GM21825 (cell line): ENCODE measurements around the gene CHCHD6.

Experiments
- ATAC-seq: cut with Tn5 transposase; IDR thresholded peaks from one replicate; pipeline ENCODE4 v1.9.1; 2021; ENCODE audit warnings: mild to moderate bottlenecking, moderate library complexity; ENCODE audit not compliant: unreplicated experiment

CHCHD6 gene

GRCh38 chr3:126704494-126705214 lies 614 bp downstream of the CHCHD6 start:
- no peak for ATAC-seq

GRCh38 chr3:126706631-126707030 lies 2.6 kb downstream of the CHCHD6 start:
- ATAC-seq: no peak

DNA sequence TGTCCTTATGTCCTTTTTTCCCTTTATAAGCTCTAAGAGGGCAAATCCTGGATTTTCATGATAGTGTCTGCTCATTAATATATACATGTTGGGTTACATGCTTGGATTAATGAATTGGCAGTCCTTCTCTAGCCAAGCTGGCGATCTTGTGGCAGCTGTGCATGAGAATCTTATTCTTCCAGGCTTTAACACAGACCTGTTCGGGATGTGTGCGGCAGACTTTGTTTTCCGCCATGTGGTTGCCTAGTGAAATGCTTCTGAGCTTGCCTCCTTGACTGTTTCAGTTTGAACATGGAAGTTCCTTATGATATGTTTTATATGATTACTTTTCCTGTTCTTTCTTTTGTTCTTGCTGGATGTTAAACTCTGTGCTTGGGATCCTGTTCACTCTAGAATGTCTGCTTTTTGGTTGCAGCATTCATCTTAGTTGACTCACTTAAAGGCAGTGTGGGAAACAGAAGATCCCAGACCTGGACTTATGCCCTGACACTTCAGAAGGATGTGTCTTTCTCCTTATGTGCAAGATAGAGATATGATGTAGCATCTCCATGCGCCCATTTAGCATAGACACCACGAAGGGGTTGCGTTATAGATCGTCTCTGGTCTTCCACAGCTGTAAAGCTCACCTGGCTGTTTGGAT lies 7.2 kb downstream of the CHCHD6 start:
- no peak for ATAC-seq

- no peak for ATAC-seq
Measured at GRCh38 chr3:126713199-126713598, 9.2 kb downstream of the CHCHD6 start.

DNA sequence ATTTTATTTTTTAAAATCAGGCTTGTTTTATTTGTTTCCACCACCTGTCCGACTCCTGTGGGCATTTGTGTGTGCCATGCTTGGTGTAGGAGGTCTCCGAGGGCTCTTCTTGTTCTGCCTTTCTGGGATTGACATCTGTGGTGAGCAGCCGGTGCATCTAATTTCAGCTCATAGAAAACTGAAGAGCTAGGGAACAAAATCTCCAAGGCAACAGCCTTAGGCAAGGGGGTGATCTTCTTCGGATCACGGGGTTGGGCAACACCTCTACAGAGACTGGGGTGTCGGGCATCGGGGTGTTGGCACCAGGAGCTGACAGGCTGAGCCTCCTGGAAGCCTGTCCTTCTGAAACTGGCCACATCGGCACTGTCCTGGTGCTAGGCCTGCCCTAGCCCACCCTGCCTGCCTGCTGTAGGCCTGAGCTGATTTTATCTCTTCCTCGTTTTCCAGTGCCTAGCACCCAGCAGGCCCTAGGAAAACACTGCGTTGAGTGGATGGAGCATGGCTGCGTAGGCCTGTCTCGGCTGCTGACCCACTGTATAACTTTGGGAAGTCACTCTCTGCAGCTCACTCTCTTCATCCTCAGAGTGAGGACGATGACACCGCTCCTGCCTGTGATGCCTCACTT lies 10.3 kb downstream of the CHCHD6 start:
- ATAC-seq: no peak

GRCh38 chr3:126714921-126715320 lies 10.9 kb downstream of the CHCHD6 start:
- ATAC-seq: no peak

DNA sequence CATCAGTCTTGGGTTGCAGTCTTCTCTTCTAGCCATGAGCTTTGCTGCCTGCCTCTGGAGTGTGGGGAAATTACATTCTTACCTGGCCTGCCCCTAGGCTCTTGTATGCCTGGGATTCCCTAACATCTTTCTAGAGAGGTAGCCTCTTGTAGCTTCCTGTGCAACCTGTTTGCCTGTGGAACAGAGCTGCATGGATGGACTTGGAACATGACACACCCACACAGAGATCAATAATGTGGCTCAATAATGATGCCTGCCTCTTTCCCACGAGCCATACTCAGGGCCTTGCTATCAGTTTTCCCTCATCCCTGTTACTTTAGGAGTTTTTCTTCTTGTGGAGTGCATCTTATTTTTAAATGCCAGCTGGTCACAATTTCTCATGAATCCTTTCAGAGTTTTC lies 11.4 kb downstream of the CHCHD6 start:
- no peak for ATAC-seq

DNA sequence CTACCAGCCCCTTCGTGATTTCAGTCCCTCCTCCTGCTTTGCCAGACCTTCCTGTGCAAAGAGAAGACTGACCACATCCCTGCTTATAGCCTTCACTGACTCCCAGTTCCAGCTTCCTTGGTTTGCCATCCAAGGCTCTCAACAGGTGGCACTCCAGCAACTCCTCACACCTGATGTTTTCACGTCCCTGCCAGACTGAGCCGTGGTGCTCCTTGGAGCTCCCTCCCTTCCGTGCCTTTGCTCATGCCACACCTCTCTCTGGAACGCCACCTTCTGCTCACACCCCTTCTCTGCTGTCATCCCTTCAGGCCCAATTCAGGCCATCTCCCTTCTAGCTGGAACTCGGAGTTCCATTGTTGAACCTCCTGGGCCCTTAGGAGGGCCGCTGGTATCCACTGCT lies 12.0 kb downstream of the CHCHD6 start:
- ATAC-seq: no peak

DNA sequence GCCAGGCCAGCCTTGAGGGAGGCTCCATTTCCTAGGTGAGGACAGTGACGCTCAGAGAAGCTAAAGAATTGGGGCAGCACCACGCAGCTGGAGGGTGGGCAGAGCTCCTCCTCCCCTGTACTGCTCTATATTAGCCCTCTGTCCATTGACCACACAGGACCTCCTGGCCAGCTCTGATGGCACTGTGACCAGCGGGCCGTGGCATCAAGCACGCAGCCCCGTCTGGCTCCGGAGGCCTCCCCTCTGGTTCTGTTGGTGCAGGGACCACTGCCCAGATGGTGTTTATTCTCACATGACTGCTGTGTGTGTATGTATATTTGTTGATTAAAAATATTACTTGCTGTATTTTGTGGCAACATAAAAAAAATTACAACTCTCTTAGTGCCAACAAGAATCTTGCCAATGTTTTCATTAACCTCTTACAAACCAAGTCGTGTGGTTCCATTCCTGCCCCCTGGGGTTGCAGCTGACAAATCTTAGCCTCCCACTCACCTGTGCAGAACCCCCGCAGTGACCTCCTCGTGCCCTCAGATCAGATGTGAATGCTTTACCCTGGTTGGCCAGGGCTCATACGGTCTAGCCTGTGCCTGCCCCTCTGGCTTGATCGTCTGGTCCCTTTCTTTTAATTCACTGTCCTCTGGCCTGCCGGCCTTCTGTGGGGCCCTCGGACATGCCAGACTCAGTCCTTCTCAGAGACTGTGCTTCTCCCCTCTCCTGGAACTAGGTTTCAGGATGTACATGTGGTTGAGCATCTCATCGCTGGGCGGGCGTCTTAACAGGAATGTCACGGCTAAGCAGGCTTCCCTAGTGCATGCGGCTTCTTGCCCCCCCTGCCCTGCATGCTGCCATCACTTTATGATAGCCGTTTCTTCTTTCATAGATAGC lies 14.8 kb downstream of the CHCHD6 start:
- no peak for ATAC-seq

DNA sequence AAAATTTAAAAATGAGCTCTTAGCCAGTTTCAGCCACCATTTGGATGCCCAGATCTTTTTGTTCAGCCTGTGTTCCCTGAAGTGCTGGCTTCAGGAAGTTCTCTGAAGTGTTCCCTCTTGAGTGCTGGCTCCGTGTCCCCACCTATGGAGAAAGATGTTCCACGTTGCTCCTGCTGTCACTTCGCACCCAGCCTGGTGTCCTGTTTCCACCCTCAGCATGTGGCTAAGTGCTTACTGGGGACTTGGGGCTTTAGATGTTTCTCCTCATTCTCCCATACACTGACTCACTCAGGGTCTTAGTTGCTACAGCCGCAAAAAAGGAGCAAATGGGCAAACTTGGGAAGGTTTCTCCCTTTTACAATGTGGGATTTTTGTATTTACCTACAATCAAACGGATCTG lies 16.6 kb downstream of the CHCHD6 start:
- ATAC-seq: no peak

GRCh38 chr3:126721246-126721645 lies 17.2 kb downstream of the CHCHD6 start:
- ATAC-seq: no peak

DNA sequence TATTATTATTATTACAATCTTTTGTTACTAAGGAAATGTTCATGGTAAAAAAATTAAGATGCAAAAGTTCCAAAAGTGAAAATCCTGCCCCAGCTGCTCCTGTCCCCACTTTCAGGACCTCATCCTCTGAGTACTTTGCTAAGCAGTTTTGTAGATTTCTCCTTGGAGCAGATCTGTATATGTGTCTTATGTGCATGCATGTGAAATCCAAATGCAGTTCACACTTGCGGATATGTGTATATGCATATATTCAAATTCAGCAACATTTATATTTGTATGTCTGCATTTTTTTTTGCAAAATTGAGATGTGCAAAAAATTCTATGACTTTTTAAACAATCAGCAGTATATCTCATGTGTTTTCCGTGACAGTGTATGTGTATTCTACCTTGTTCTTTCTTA lies 19.2 kb downstream of the CHCHD6 start:
- no peak for ATAC-seq

DNA sequence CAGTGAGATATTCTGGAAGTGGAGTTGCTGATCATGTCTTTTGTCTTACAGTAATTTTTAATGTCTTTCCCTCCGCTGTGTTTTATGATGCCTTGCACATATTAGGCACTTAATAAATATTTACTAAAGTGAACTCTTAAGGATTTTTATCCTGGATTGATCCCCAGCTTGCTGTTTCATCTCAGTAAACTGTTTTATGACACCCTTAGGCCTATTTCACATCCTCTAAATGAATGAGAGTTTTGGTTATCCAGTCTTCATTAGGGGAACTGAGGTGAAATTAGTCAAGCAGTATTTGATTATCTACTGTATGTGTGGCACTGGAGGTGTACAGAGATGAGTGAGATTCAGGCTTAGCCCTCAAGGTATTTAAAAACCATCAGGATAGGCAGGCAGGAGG lies 19.8 kb downstream of the CHCHD6 start:
- no peak for ATAC-seq

DNA sequence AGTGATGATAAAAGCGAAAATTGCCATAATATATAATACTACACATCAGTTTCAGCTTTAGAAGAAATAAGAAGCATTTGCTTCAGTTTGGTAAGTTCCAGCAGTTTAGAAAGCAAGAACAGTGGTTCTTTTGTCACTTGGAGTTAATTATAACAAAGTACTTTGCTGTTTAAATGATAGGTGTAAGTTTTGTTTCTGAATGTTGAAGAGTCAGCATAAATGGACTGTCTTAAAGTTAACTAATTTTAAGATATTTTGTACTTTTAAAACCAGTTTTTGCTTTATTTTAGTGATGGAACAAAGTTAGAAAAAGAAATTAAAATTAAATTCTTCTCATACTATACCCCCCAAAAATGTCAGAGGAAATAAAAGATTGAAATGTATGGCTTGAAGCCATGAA lies 24.6 kb downstream of the CHCHD6 start:
- no peak for ATAC-seq

GRCh38 chr3:126730376-126730775 lies 26.3 kb downstream of the CHCHD6 start:
- ATAC-seq: no peak

DNA sequence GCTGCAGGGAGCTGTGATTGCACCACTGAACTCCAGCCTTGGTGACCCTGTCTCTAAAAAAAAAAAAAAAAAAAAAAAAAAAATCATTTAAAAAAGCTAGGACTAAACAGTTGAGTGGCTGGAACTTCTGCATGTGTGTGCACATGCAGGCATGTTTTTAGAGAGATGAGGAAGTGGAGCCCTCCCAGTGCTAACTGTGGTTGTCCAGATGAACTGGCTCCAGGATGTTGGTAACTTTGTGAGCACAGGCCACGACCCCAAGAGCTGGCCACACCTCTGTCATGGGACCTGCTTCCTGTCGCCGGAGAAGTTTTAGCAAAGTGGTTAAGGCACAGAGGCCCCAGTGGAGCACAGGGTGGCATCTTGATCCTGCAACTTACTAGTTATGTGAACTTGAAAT lies 27.0 kb downstream of the CHCHD6 start:
- no peak for ATAC-seq

GRCh38 chr3:126732281-126733060 lies 28.4 kb downstream of the CHCHD6 start:
- no peak for ATAC-seq

DNA sequence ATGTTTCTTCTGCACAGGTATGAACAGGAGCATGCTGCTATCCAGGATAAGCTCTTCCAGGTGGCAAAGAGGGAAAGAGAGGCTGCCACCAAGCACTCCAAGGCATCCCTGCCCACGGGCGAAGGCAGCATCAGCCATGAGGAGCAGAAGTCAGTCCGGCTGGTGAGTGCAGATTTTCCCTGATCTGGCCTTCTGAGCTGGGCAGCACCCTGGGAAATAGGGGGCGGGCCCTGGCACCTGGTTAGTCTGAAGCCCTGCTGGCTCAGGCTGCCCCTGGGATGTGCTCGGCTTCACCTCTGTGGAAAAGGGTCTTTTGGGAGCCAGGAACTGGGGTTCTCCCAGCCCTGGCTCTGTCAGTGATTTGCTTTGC lies 29.0 kb downstream of the CHCHD6 start:
- no peak for ATAC-seq

- ATAC-seq: no peak
Measured at GRCh38 chr3:126734106-126734723, 30.2 kb downstream of the CHCHD6 start.

DNA sequence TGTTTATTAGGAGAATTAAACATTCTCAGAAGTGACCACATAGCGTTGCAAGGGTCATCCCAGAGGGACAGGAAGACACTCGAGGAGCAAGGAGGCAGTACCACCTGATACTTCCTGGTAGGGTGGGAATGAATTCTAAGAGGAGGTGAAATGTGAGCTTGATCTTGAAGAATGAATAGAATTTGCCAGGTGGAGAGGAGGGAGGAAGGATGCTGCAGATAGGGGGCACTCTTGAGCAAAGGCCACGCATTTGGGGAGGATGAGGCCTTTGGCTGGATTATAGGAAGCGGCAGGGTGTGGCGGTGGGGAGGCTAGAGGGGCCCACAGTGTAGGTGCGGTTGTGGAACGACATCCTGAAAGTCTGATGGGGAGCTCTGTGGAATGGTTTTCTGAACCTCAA lies 33.5 kb downstream of the CHCHD6 start:
- ATAC-seq: no peak
